NB4 (cell line): ENCODE results near the gene NRCAM.

ENCODE experiments used
- POLR2A ChIP-seq: IDR thresholded peaks from 2 replicates; pipeline ENCODE4 v1.6.1; 2011; ENCODE audit warnings: mild to moderate bottlenecking; ENCODE audit not compliant: insufficient read length; ENCODE audit errors: extremely low read depth
- TF ChIP-seq, protein P1 (sequence below): IDR thresholded peaks from one replicate; pipeline ENCODE4 v1.5.1; 2012; ENCODE audit warnings: low read depth, low read length
- TF ChIP-seq, protein P2 (sequence below): IDR thresholded peaks from 2 replicates; pipeline ENCODE4 v1.6.1; 2011; ENCODE audit warnings: low read depth, low read length

DNA sequence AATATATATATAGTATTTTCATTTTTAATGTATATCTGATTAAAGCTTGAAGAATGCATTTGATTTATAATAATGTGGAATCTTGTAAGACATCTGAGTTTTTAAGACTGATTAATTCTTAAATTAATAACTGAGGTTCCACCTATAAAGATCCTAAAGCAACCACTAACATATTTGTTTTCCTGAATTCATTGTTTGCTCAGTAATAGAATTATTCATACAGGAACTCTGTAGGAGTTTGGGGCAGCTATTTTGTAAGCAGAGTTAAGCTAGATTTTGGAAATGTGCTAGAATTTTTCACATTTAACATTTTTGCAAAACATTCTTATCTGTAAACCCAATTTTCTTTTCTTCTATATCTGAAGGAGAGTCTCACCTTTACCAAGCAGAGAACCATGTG is 88.9 kb downstream of the NRCAM start:
- TF ChIP-seq POLR2A, result no peak
- TF ChIP-seq, protein P1, sequence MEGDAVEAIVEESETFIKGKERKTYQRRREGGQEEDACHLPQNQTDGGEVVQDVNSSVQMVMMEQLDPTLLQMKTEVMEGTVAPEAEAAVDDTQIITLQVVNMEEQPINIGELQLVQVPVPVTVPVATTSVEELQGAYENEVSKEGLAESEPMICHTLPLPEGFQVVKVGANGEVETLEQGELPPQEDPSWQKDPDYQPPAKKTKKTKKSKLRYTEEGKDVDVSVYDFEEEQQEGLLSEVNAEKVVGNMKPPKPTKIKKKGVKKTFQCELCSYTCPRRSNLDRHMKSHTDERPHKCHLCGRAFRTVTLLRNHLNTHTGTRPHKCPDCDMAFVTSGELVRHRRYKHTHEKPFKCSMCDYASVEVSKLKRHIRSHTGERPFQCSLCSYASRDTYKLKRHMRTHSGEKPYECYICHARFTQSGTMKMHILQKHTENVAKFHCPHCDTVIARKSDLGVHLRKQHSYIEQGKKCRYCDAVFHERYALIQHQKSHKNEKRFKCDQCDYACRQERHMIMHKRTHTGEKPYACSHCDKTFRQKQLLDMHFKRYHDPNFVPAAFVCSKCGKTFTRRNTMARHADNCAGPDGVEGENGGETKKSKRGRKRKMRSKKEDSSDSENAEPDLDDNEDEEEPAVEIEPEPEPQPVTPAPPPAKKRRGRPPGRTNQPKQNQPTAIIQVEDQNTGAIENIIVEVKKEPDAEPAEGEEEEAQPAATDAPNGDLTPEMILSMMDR, result no peak
- TF ChIP-seq, protein P2, sequence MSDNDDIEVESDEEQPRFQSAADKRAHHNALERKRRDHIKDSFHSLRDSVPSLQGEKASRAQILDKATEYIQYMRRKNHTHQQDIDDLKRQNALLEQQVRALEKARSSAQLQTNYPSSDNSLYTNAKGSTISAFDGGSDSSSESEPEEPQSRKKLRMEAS, result no peak
